ENCODE results near the gene ANGPTL8.

The ANGPTL8 gene

DNA sequence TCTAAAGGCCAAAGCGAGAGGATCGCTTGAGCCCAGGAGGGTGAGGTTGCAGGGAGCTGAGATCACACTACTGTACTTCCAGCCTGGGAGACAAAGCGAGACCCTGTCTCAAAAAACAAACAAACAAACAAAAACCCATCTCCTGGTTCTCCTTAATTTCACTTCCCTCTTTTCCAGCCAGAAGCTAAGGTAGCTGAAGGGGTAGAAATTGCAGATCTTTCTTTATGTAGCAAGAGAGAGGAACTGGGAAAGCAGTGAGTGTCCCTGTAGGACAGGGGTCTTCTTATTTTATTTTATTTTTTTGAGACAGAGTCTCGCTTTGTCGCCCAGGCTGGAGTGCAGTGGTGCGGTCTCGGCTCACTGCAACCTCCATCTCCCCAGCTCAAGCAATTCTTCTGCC lies 52.0 kb downstream of the ANGPTL8 start:
- DNase-seq (ENCODE audit: low spot score), result no peak

Data from pons (tissue), 1 donor.